HepG2 (cell line): ENCODE measurements around the gene BCL6. TPM values are rescaled to one million over a fixed set of nuclear protein-coding genes. Genes with fewer than 3 reads are reported as not detected.

Experiments
- ARNTL ChIP-seq: sonication (generic); formaldehyde crosslinking; IDR thresholded peaks from 2 replicates; pipeline ENCODE4 v1.4.0; 2020; ENCODE audit warnings: mild to moderate bottlenecking, missing genetic modification reagents
- ATF7 ChIP-seq, 2 experiments: fragments of 450-650 bp in 1 of 2; sonication (generic) in 1 of 2; formaldehyde crosslinking in 1 of 2; IDR thresholded peaks; 2 replicates each; pipeline versions ENCODE4 v1.4.0 to v1.6.1; 2016 to 2020; ENCODE audit warnings: antibody characterized with exemption in 1 of 2, mild to moderate bottlenecking in 1 of 2, missing genetic modification reagents in 1 of 2
- CBX5 ChIP-seq: sonication (generic); formaldehyde crosslinking; IDR thresholded peaks from 2 replicates; pipeline ENCODE4 v1.4.0; 2020; ENCODE audit warnings: missing genetic modification reagents, borderline replicate concordance
- DR1 ChIP-seq: sonication (generic); formaldehyde crosslinking; IDR thresholded peaks from 2 replicates; pipeline ENCODE4 v1.8.0; 2021; ENCODE audit warnings: mild to moderate bottlenecking, missing genetic modification reagents, inconsistent platforms
- GTF3A ChIP-seq: sonication (generic); formaldehyde crosslinking; conservative IDR thresholded peaks from 2 replicates; pipeline ENCODE4 v1.4.0; 2020; ENCODE audit warnings: mild to moderate bottlenecking, missing genetic modification reagents
- HNF4A ChIP-seq: sonication (generic); formaldehyde crosslinking; IDR thresholded peaks from 2 replicates; pipeline ENCODE4 v1.4.0; 2020; ENCODE audit warnings: missing genetic modification reagents
- HOXA5 ChIP-seq: sonication (generic); formaldehyde crosslinking; IDR thresholded peaks from 2 replicates; pipeline ENCODE4 v1.4.0; 2020; ENCODE audit warnings: missing genetic modification reagents
- IKZF4 ChIP-seq: sonication (generic); formaldehyde crosslinking; IDR thresholded peaks from 2 replicates; pipeline ENCODE4 v1.5.1; 2020; ENCODE audit warnings: borderline replicate concordance, mild to moderate bottlenecking, low read depth, missing genetic modification reagents; ENCODE audit errors: not compliant biosample characterization
- KLF11 ChIP-seq: IDR thresholded peaks from 2 replicates; pipeline ENCODE4 v1.6.1; 2016; ENCODE audit warnings: missing compliant biosample characterization
- MAF1 ChIP-seq: sonication (generic); formaldehyde crosslinking; IDR thresholded peaks from 2 replicates; pipeline ENCODE4 v1.5.0; 2020; ENCODE audit warnings: missing genetic modification reagents, borderline replicate concordance
- MED13 ChIP-seq: sonication (generic); formaldehyde crosslinking; IDR thresholded peaks from 2 replicates; pipeline ENCODE4 v1.5.0; 2020; ENCODE audit warnings: missing genetic modification reagents
- MEIS2 ChIP-seq: sonication (generic); formaldehyde crosslinking; IDR thresholded peaks from 2 replicates; pipeline ENCODE4 v1.9.0; 2021; ENCODE audit warnings: mild to moderate bottlenecking, missing genetic modification reagents
- MTA1 ChIP-seq: sonication (generic); formaldehyde crosslinking; IDR thresholded peaks from 2 replicates; pipeline ENCODE4 v1.4.0; 2020; ENCODE audit warnings: missing genetic modification reagents, mild to moderate bottlenecking, borderline replicate concordance
- NPAS2 ChIP-seq: sonication (generic); formaldehyde crosslinking; IDR thresholded peaks from 2 replicates; pipeline ENCODE4 v1.8.0; 2022; ENCODE audit warnings: mild to moderate bottlenecking, missing genetic modification reagents, borderline replicate concordance
- NR2C2 ChIP-seq: sonication (generic); formaldehyde crosslinking; IDR thresholded peaks from 2 replicates; pipeline ENCODE4 v1.4.0; 2020; ENCODE audit warnings: missing genetic modification reagents, mild to moderate bottlenecking, moderate library complexity, borderline replicate concordance
- SKI ChIP-seq: fragments of 450-650 bp; IDR thresholded peaks from one replicate; pipeline ENCODE4 v1.6.1; 2018; ENCODE audit warnings: mild to moderate bottlenecking; ENCODE audit not compliant: partially characterized antibody
- ZBTB21 ChIP-seq: sonication (generic); formaldehyde crosslinking; IDR thresholded peaks from 2 replicates; pipeline ENCODE4 v1.4.0; 2020; ENCODE audit warnings: missing genetic modification reagents
- ZFX ChIP-seq: sonication (generic); formaldehyde crosslinking; IDR thresholded peaks from 2 replicates; pipeline ENCODE4 v1.4.0; 2020; ENCODE audit warnings: mild to moderate bottlenecking, low read depth, missing genetic modification reagents, moderate library complexity
- ZMYM4 ChIP-seq: sonication (generic); formaldehyde crosslinking; IDR thresholded peaks from 2 replicates; pipeline ENCODE4 v1.8.1; 2023; ENCODE audit warnings: mild to moderate bottlenecking, missing genetic modification reagents
- ZNF101 ChIP-seq: sonication (generic); formaldehyde crosslinking; IDR thresholded peaks from 2 replicates; pipeline ENCODE4 v1.4.0; 2020; ENCODE audit warnings: mild to moderate bottlenecking, low read depth, missing genetic modification reagents, borderline replicate concordance
- ZNF430 ChIP-seq: sonication (generic); formaldehyde crosslinking; IDR thresholded peaks from 2 replicates; pipeline ENCODE4 v1.9.0; 2021; ENCODE audit warnings: mild to moderate bottlenecking, missing genetic modification reagents
- ZNF775 ChIP-seq: sonication (generic); formaldehyde crosslinking; IDR thresholded peaks from 2 replicates; pipeline ENCODE4 v1.4.0; 2020; ENCODE audit warnings: missing genetic modification reagents, mild to moderate bottlenecking, moderate library complexity, borderline replicate concordance
- ZNF839 ChIP-seq: sonication (generic); formaldehyde crosslinking; IDR thresholded peaks from 2 replicates; pipeline ENCODE4 v1.4.0; 2020; ENCODE audit warnings: missing genetic modification reagents, mild to moderate bottlenecking, borderline replicate concordance
- polyA plus RNA-seq, 8 experiments: library from polyadenylated mRNA; depleted of rRNA in 3 of 8; stranded (reverse) in 7 of 8; unstranded in 1 of 8; fragments of >200 nt; fragmentation: Illumina TruSeq in 4 of 8; extraction: Trizol in 4 of 8; gene quantifications; 2 replicates each; pipeline versions ENCODE4 v1.2.1 to v1.2.3, GENCODE V29; 2011 to 2016; ENCODE audit warnings: low read depth in 4 of 8, missing spikeins in 1 of 8, mixed read lengths in 1 of 8; ENCODE audit not compliant: insufficient read depth in 1 of 8
- total RNA-seq, 5 experiments: library from RNA; depleted of rRNA; stranded (reverse); fragments of >200 nt; fragmentation: Illumina TruSeq; extraction: Trizol; gene quantifications; 2 replicates each; pipeline ENCODE4 v1.2.3, GENCODE V29; 2016; ENCODE audit warnings: low read depth in 1 of 5
- TF ChIP-seq, protein P1 (sequence below): sonication (generic); formaldehyde crosslinking; IDR thresholded peaks from 2 replicates; pipeline ENCODE4 v1.4.0; 2020; ENCODE audit warnings: missing genetic modification reagents
- TF ChIP-seq, protein P2 (sequence below): conservative IDR thresholded peaks from 2 replicates; pipeline ENCODE4 v1.6.1; 2018; ENCODE audit warnings: missing genetic modification reagents

The BCL6 gene
- total and polyA plus RNA-seq, 2 of the 13 experiments (the other 11 are each of a cell fraction or from before 2014, with no cell fraction given) = 21.2 to 53.7 TPM

DNA sequence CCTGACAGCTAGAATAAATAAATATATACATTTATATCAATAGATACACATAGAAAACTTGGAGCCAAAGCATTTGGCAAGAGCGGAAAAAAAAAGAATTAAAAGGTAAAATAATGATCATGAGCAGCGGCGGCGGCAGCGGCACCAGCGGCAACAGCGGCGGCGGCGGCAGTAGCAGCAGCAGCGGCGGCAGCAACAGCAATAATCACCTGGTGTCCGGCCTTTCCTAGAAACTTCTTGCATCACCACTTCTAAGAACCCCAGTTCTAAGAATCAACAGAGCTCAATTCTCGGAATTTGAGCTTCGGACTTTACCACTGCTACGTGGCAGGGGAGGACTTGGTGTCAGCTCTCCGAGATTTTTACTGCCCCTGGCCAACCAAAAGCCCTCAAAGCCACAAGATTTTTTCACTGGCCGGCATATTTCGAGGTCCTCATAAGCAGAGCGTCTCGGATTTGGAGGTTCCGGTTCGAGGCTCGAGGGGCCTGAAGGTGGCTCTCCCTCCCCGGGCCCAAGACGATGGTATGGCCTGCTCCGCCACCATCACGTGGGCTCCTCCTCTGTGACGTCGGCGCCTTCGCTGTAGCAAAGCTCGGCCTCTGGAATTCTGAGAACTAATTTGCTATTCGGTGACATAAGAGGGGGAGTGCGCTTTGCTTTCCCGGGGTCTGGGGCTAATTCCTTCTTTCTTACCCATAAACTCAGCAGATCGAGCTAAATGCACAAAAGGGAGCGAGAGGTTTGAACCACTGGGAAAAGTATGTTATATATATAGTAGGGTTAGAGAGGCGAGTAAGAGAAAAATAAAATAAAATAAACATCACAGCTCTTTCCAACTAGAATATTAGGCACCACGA lies at the start of gene BCL6 (continued):
- peak; percentile 70; the same call in 1 of the 2 replicates for TF ChIP-seq DR1 (CRISPR knock-in tag)
- peak; percentile 73 for TF ChIP-seq HNF4A (CRISPR knock-in tag)
- peak; percentile 94 for TF ChIP-seq ATF7 (IDR thresholded peaks at IDR 0.05)
- 0 out of 2 replicates have a peak, but pooled peaks have one; percentile 73 for TF ChIP-seq ATF7 (CRISPR knock-in tag; IDR thresholded peaks at IDR 0.05)
- TF ChIP-seq MEIS2 (CRISPR knock-in tag) = peak; percentile 43; the same call in 1 of the 2 replicates
- peak; percentile 84 for TF ChIP-seq ZMYM4
- peak; percentile 49 for TF ChIP-seq ZNF430
- TF ChIP-seq MAF1 (CRISPR knock-in tag) = peak; percentile 86; the same call in 1 of the 2 replicates
- peak; percentile 56; the same call in 1 of the 2 replicates for TF ChIP-seq ZFX
- no peak for TF ChIP-seq ZNF101
- TF ChIP-seq NPAS2 (CRISPR knock-in tag) = no peak
- no peak for TF ChIP-seq ZNF775 (CRISPR knock-in tag)
- no peak for TF ChIP-seq IKZF4 (CRISPR knock-in tag)
- peak; percentile 88; the same call in 1 of the 2 replicates for TF ChIP-seq ZBTB21 (CRISPR knock-in tag)
- TF ChIP-seq SKI = peak; percentile 82
- TF ChIP-seq, protein P1, sequence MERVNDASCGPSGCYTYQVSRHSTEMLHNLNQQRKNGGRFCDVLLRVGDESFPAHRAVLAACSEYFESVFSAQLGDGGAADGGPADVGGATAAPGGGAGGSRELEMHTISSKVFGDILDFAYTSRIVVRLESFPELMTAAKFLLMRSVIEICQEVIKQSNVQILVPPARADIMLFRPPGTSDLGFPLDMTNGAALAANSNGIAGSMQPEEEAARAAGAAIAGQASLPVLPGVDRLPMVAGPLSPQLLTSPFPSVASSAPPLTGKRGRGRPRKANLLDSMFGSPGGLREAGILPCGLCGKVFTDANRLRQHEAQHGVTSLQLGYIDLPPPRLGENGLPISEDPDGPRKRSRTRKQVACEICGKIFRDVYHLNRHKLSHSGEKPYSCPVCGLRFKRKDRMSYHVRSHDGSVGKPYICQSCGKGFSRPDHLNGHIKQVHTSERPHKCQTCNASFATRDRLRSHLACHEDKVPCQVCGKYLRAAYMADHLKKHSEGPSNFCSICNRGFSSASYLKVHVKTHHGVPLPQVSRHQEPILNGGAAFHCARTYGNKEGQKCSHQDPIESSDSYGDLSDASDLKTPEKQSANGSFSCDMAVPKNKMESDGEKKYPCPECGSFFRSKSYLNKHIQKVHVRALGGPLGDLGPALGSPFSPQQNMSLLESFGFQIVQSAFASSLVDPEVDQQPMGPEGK = peak; percentile 32; the same call in 1 of the 2 replicates
- TF ChIP-seq ARNTL (CRISPR knock-in tag) = peak; percentile 84
- peak; percentile 30; the same call in 1 of the 2 replicates for TF ChIP-seq MTA1
- peak; percentile 93 for TF ChIP-seq MED13
- 0 out of 2 replicates have a peak, but pooled peaks have one; percentile 34 for TF ChIP-seq ZNF839 (CRISPR knock-in tag)
- peak; percentile 53 for TF ChIP-seq NR2C2 (CRISPR knock-in tag)
- no peak for TF ChIP-seq GTF3A (CRISPR knock-in tag)
- TF ChIP-seq CBX5 (CRISPR knock-in tag) = peak; percentile 62; the same call in 1 of the 2 replicates
- TF ChIP-seq KLF11 (CRISPR knock-in tag) = peak; percentile 66
- TF ChIP-seq, protein P2, sequence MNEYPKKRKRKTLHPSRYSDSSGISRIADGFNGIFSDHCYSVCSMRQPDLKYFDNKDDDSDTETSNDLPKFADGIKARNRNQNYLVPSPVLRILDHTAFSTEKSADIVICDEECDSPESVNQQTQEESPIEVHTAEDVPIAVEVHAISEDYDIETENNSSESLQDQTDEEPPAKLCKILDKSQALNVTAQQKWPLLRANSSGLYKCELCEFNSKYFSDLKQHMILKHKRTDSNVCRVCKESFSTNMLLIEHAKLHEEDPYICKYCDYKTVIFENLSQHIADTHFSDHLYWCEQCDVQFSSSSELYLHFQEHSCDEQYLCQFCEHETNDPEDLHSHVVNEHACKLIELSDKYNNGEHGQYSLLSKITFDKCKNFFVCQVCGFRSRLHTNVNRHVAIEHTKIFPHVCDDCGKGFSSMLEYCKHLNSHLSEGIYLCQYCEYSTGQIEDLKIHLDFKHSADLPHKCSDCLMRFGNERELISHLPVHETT (CRISPR knock-in tag) = no peak
- TF ChIP-seq HOXA5 (CRISPR knock-in tag) = peak; percentile 87
